ENCODE results near the gene GPSM1.

DNA sequence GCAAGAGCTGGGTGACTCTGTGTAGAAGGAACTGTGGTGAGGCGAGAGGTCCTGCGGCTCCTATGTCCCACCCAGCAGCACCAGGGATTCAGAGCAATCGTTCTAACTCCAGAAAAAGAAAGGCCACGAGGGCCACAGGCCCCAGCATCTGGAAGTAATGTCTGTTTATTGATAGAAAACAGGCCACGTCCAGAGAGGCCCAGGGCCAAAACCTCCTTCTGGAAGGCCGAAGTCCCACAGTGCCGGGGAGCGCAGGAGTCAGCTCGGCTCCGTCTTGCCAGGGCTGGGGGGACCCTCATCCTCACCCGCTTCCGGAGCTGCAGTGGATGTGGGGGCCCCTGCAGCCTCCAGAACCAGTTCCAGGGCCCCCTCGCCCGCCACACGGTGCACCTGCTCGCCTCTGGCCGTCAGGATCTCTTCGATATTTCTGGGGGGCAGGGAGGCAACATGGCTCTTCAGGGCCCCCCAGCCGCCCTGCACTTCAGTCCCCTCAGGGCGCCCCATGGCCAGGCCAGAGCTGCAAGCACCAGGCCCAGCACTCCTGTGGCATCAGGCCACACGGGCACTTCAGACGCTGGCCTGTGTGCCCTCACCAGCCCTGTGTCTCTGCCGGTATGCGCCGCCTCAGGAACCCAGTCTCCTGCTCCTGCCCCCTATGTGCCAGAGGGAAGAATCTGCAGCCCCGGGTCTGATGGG, 34.6 kb downstream of the GPSM1 start:
- TF ChIP-seq, protein P1, sequence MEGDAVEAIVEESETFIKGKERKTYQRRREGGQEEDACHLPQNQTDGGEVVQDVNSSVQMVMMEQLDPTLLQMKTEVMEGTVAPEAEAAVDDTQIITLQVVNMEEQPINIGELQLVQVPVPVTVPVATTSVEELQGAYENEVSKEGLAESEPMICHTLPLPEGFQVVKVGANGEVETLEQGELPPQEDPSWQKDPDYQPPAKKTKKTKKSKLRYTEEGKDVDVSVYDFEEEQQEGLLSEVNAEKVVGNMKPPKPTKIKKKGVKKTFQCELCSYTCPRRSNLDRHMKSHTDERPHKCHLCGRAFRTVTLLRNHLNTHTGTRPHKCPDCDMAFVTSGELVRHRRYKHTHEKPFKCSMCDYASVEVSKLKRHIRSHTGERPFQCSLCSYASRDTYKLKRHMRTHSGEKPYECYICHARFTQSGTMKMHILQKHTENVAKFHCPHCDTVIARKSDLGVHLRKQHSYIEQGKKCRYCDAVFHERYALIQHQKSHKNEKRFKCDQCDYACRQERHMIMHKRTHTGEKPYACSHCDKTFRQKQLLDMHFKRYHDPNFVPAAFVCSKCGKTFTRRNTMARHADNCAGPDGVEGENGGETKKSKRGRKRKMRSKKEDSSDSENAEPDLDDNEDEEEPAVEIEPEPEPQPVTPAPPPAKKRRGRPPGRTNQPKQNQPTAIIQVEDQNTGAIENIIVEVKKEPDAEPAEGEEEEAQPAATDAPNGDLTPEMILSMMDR (IDR thresholded peaks at IDR 0.05 in 8 of 11, conservative IDR thresholded peaks at IDR 0.05 in 3 of 11), result no peak
- no peak for TF ChIP-seq POLR2AphosphoS5 (IDR thresholded peaks at IDR 0.05)
